Neural cell (in vitro differentiated cells): Measurements from ENCODE around the gene C1orf21. TPM values are rescaled to one million over a fixed set of nuclear protein-coding genes. Genes with fewer than 3 reads are reported as not detected.

Experiments used
- H2AFZ ChIP-seq: fragments of 200-600, 300-800 bp; sonication (generic), shearing (Covaris generic); 2 replicates; pipeline ENCODE4 v1.6.0; 2014; ENCODE audit warnings: low read depth, mild to moderate bottlenecking, antibody characterized with exemption, low read length, moderate library complexity
- H3F3A ChIP-seq: fragments of 200-600 bp; shearing (Covaris generic); 2 replicates; pipeline ENCODE4 v1.6.1; 2016; ENCODE audit warnings: mild to moderate bottlenecking, moderate library complexity, mixed read lengths, antibody characterized with exemption, low read length; ENCODE audit not compliant: insufficient read depth, poor library complexity, severe bottlenecking
- H3K27ac ChIP-seq: fragments of 200-600, 300-800 bp; sonication (generic), shearing (Covaris generic); 2 replicates; pipeline ENCODE4 v1.5.1; 2014; ENCODE audit warnings: mild to moderate bottlenecking, low read length, moderate library complexity
- H3K27me3 ChIP-seq: fragments of 300-800, 200-600 bp; sonication (generic), shearing (Covaris generic); 2 replicates; pipeline ENCODE4 v1.6.0; 2014; ENCODE audit warnings: mild to moderate bottlenecking, low read depth, low read length, moderate library complexity; ENCODE audit not compliant: insufficient read depth
- H3K36me3 ChIP-seq: fragments of 300-800, 200-600 bp; sonication (generic), shearing (Covaris generic); 2 replicates; pipeline ENCODE4 v1.5.1; 2014; ENCODE audit warnings: mild to moderate bottlenecking, antibody characterized with exemption, low read length, moderate library complexity; ENCODE audit not compliant: insufficient read depth
- H3K4me2 ChIP-seq: fragments of 300-800, 200-600 bp; sonication (generic), shearing (Covaris generic); 2 replicates; pipeline ENCODE4 v1.6.0; 2014; ENCODE audit warnings: mild to moderate bottlenecking, low read length
- H3K4me3 ChIP-seq: fragments of 300-800, 200-600 bp; sonication (generic), shearing (Covaris generic); 2 replicates; pipeline ENCODE4 v1.5.1; 2014; ENCODE audit warnings: mild to moderate bottlenecking, low read length, moderate library complexity
- H3K79me2 ChIP-seq: fragments of 200-600 bp; shearing (Covaris generic); replicated peaks from 2 replicates; pipeline ENCODE4 v1.6.0; 2014; ENCODE audit warnings: mild to moderate bottlenecking, low read length, moderate library complexity; ENCODE audit not compliant: insufficient read depth
- H3K9ac ChIP-seq: fragments of 300-800, 200-600 bp; sonication (generic), shearing (Covaris generic); 2 replicates; pipeline ENCODE4 v1.6.1; 2016; ENCODE audit warnings: mild to moderate bottlenecking, low read length, mixed read lengths
- H3K9me2 ChIP-seq: fragments of 200-600 bp; shearing (Covaris generic); 2 replicates; pipeline ENCODE4 v1.6.1; 2016; ENCODE audit warnings: mild to moderate bottlenecking, low read length, mixed read lengths; ENCODE audit not compliant: insufficient read depth
- H3K9me3 ChIP-seq: fragments of 200-600, 300-800 bp; sonication (generic), shearing (Covaris generic); 2 replicates; pipeline ENCODE4 v1.6.1; 2016; ENCODE audit warnings: mild to moderate bottlenecking, mixed run types, low read length, moderate library complexity, mixed read lengths
- H4K20me1 ChIP-seq: fragments of 200-600 bp; shearing (Covaris generic); 2 replicates; pipeline ENCODE4 v1.6.1; 2016; ENCODE audit warnings: mild to moderate bottlenecking, mixed run types; ENCODE audit not compliant: insufficient read depth
- CTCF ChIP-seq: fragments of 450-650 bp; IDR thresholded peaks from 2 replicates; pipeline ENCODE4 v1.5.1; 2014; ENCODE audit warnings: antibody characterized with exemption, mild to moderate bottlenecking, moderate library complexity; ENCODE audit not compliant: poor library complexity, severe bottlenecking
- EP300 ChIP-seq: fragments of 450-650 bp; conservative IDR thresholded peaks from 2 replicates; pipeline ENCODE4 v1.6.1; 2014; ENCODE audit warnings: antibody characterized with exemption, mild to moderate bottlenecking, moderate library complexity; ENCODE audit not compliant: poor library complexity, severe bottlenecking
- EZH2 ChIP-seq: fragments of 200-600, 300-800 bp; shearing (Covaris generic), sonication (generic); IDR thresholded peaks from 2 replicates; pipeline ENCODE4 v1.6.1; 2014; ENCODE audit warnings: antibody characterized with exemption, low read length, borderline replicate concordance, mild to moderate bottlenecking; ENCODE audit not compliant: insufficient read depth, poor library complexity, severe bottlenecking
- MXI1 ChIP-seq: fragments of 450-650 bp; conservative IDR thresholded peaks from 2 replicates; pipeline ENCODE4 v1.6.1; 2014; ENCODE audit warnings: antibody characterized with exemption, mild to moderate bottlenecking; ENCODE audit not compliant: poor library complexity, severe bottlenecking
- POLR2AphosphoS5 ChIP-seq: IDR thresholded peaks from 2 replicates; pipeline ENCODE4 v1.6.1; 2012
- RAD21 ChIP-seq: fragments of 450-650 bp; conservative IDR thresholded peaks from 2 replicates; pipeline ENCODE4 v1.6.1; 2014; ENCODE audit warnings: antibody characterized with exemption, mild to moderate bottlenecking, moderate library complexity
- SMC3 ChIP-seq: fragments of 450-650 bp; conservative IDR thresholded peaks from 2 replicates; pipeline ENCODE4 v1.6.1; 2014; ENCODE audit warnings: antibody characterized with exemption, mild to moderate bottlenecking, moderate library complexity; ENCODE audit not compliant: poor library complexity
- TAF1 ChIP-seq: IDR thresholded peaks from 2 replicates; pipeline ENCODE4 v1.6.1; 2012; ENCODE audit warnings: low read depth
- polyA plus RNA-seq: library from polyadenylated mRNA; depleted of rRNA; stranded (reverse); fragments of >200 nt; gene quantifications from 2 replicates; pipeline ENCODE4 v1.2.3, GENCODE V29; 2014
- TF ChIP-seq, protein P1 (sequence below): IDR thresholded peaks from 2 replicates; pipeline ENCODE4 v1.6.1; 2012; ENCODE audit warnings: borderline replicate concordance

C1orf21 gene
- polyA plus RNA-seq, 1 donor from 2014 or later, result 21.1 TPM

DNA sequence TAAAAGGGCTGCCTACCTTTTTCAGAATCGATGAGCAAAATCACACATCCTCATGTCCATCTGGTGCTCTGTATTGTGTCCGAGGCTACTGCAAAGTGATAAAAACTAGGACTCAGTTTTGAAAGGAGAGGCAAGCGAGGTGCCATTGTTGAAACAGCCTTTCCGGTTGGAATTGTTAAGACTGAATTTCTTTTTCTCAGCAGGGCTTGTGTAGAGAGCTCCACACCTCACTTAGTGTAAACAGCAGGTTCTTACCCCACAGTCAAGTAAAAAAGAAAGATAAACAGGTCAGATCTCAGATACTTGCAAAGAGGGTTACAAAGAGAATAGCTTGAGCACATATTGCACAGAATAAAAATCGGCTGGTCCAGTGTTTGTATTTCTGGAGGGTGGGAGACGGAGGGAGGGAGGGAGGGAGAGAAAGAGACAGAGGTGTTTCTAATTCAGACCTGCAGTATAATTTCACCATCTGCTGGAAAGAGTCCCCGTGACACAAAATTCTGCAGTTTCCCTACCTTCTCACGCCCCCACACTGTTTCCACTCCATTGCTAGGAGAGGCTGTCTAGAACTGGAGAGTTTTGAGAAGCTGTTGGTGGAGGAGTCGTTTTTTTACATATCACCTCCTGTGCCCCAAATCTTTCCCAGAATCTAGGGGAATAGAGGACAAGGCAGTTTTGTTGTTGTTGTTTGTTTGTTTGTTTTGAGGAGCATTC, 285.3 kb downstream of the C1orf21 start:
- Histone ChIP-seq H3K4me2 (no peak overlapping the region), H2AFZ (no peak overlapping the region), H3K27ac (no peak overlapping the region), H3K4me3 (no peak overlapping the region), H4K20me1 (no peaks in the 10 kb centered on the region), H3K79me2 (no peaks in the 10 kb centered on the region), H3K36me3 (no peaks in the 10 kb centered on the region), H3F3A (no peaks in the 10 kb centered on the region), H3K9me2 (no peaks in the 10 kb centered on the region), H3K27me3 (no peaks in the 10 kb centered on the region), H3K9ac (no peak overlapping the region), H3K9me3 (no peaks in the 10 kb centered on the region)
- TF ChIP-seq MXI1, result no peak

- Histone ChIP-seq H3K4me2 (no peak overlapping the region), H3K4me3 (no peak overlapping the region), H3K36me3 (no peaks in the 10 kb centered on the region), H3K79me2 (no peaks in the 10 kb centered on the region), H4K20me1 (no peaks in the 10 kb centered on the region), H3K27ac (no peak overlapping the region), H2AFZ (no peak overlapping the region), H3K27me3 (no peaks in the 10 kb centered on the region), H3F3A (no peaks in the 10 kb centered on the region), H3K9ac (no peak overlapping the region), H3K9me3 (no peaks in the 10 kb centered on the region), H3K9me2 (no peaks in the 10 kb centered on the region)
- no peak for TF ChIP-seq CTCF
- TF ChIP-seq MXI1, result no peak
- TF ChIP-seq, protein P1, sequence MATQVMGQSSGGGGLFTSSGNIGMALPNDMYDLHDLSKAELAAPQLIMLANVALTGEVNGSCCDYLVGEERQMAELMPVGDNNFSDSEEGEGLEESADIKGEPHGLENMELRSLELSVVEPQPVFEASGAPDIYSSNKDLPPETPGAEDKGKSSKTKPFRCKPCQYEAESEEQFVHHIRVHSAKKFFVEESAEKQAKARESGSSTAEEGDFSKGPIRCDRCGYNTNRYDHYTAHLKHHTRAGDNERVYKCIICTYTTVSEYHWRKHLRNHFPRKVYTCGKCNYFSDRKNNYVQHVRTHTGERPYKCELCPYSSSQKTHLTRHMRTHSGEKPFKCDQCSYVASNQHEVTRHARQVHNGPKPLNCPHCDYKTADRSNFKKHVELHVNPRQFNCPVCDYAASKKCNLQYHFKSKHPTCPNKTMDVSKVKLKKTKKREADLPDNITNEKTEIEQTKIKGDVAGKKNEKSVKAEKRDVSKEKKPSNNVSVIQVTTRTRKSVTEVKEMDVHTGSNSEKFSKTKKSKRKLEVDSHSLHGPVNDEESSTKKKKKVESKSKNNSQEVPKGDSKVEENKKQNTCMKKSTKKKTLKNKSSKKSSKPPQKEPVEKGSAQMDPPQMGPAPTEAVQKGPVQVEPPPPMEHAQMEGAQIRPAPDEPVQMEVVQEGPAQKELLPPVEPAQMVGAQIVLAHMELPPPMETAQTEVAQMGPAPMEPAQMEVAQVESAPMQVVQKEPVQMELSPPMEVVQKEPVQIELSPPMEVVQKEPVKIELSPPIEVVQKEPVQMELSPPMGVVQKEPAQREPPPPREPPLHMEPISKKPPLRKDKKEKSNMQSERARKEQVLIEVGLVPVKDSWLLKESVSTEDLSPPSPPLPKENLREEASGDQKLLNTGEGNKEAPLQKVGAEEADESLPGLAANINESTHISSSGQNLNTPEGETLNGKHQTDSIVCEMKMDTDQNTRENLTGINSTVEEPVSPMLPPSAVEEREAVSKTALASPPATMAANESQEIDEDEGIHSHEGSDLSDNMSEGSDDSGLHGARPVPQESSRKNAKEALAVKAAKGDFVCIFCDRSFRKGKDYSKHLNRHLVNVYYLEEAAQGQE, result no peak
- no peak for TF ChIP-seq RAD21
- no peak for TF ChIP-seq EP300
- no peak for TF ChIP-seq EZH2
- TF ChIP-seq POLR2AphosphoS5, result no peak
- TF ChIP-seq TAF1, result no peak
- TF ChIP-seq SMC3, result no peak
Measured at GRCh38 chr1:184673305-184673704, 286.5 kb downstream of the C1orf21 start.

- no peaks in the 10 kb centered on the region for H3K79me2 ChIP-seq
- H3K4me3 ChIP-seq, result no peak overlapping the region
- no peak overlapping the region for H3K9ac ChIP-seq
- H3K27me3 ChIP-seq, result no peaks in the 10 kb centered on the region
- H3K9me3 ChIP-seq, result no peaks in the 10 kb centered on the region
- no peaks in the 10 kb centered on the region for H4K20me1 ChIP-seq
- H3F3A ChIP-seq, result no peaks in the 10 kb centered on the region
- no peak overlapping the region for H3K27ac ChIP-seq
- no peak overlapping the region for H2AFZ ChIP-seq
- H3K36me3 ChIP-seq, result no peaks in the 10 kb centered on the region
- H3K4me2 ChIP-seq, result no peak overlapping the region
- TF ChIP-seq RAD21 (no peak), SMC3 (no peak), MXI1 (no peak), POLR2AphosphoS5 (no peak), TAF1 (no peak), CTCF (no peak), EP300 (no peak), EZH2 (no peak)
- TF ChIP-seq, protein P1, result no peak
- H3K9me2 ChIP-seq, result no peaks in the 10 kb centered on the region
Measured at GRCh38 chr1:184677344-184677743, 290.5 kb downstream of the C1orf21 start.
